Measurements from ENCODE around the gene RPS3. TPM values are rescaled to one million over a fixed set of nuclear protein-coding genes. Genes with fewer than 3 reads are reported as not detected.

Gene RPS3
- total and polyA plus RNA-seq, 12 donors: 776 to 2,024 (median 1,374) TPM

DNA sequence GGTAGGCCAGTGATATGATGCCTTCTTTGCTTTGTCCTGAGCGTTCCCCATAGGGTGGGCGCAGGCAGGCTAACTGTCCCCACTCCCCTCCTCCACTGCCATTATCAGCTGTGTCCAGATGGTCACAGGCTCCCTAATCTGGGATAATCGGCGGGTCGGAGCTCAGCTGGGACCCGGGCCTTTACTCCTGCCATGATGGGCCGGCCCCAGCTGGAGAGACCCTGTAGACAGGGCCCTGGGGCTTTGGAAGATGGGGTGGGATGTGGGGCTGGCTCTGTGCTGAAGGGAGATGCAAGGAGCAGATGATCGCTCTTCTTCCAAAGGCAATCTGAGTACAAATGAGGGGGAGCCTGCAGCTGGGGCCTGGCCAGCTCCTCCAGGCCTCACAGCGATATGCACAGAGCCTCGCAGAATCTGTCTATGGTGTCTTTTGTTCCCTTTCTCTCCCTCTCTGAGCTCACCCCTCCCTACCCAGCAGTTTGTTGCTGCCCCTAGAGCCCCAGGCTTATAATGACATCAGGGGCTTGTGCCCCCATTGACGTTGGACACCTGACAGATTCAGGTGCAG, 21.8 kb downstream of the RPS3 start:
- H3K9me3 ChIP-seq (replicated peaks in 1 of 3): no peaks in the 10 kb centered on the region
- intact Hi-C loops (cut with DNase I): no loop called here
- H3K36me3 ChIP-seq (replicated peaks in 1 of 2): no peaks in the 10 kb centered on the region
- H3K27ac ChIP-seq: peak overlapping the region in 1 of 5 donors; percentile 21
- no peaks in the 10 kb centered on the region for H3K4me1 ChIP-seq (replicated peaks in 1 of 2)
- H3K4me3 ChIP-seq: no peak overlapping the region
- DNase-seq: no peak
- 72 to 93% (median 87%) methylated on average over 5 to 11 of the region's 11 CpGs for WGBS, 4 donors
- no peaks in the 10 kb centered on the region for H3K27me3 ChIP-seq
- no peak for TF ChIP-seq POLR2A (IDR thresholded peaks at IDR 0.05)
- TF ChIP-seq, protein P1, sequence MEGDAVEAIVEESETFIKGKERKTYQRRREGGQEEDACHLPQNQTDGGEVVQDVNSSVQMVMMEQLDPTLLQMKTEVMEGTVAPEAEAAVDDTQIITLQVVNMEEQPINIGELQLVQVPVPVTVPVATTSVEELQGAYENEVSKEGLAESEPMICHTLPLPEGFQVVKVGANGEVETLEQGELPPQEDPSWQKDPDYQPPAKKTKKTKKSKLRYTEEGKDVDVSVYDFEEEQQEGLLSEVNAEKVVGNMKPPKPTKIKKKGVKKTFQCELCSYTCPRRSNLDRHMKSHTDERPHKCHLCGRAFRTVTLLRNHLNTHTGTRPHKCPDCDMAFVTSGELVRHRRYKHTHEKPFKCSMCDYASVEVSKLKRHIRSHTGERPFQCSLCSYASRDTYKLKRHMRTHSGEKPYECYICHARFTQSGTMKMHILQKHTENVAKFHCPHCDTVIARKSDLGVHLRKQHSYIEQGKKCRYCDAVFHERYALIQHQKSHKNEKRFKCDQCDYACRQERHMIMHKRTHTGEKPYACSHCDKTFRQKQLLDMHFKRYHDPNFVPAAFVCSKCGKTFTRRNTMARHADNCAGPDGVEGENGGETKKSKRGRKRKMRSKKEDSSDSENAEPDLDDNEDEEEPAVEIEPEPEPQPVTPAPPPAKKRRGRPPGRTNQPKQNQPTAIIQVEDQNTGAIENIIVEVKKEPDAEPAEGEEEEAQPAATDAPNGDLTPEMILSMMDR (IDR thresholded peaks at IDR 0.05): no peak

DNA sequence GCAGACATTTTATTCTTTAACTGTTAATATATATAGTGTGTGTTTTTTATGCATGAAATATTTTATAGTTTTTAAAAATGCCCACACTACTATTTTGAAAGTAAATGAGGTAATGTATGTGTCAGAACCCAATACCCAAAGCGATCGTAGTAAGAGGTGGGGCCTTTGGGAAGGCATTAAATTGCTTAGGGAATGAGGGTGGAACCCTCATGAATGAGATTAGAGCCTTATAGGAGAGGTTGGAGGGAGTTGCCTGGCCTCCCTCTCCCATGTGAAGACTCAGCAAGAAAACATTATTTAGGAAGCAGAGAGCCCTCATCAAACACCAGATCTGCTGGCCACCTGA, 22.6 kb downstream of the RPS3 start:
- H3K36me3 ChIP-seq (replicated peaks in 1 of 2): no peaks in the 10 kb centered on the region
- DNase-seq: no peak
- H3K4me3 ChIP-seq: no peak overlapping the region
- no peak overlapping the region for H3K27ac ChIP-seq
- no peaks in the 10 kb centered on the region for H3K9me3 ChIP-seq (replicated peaks in 1 of 3)
- TF ChIP-seq POLR2A (IDR thresholded peaks at IDR 0.05): no peak
- TF ChIP-seq, protein P1 (IDR thresholded peaks at IDR 0.05): no peak
- 89 to 94% (median 91%) methylated on average over 2 of the region's 2 CpGs for WGBS, 4 donors
- H3K27me3 ChIP-seq: no peaks in the 10 kb centered on the region
- intact Hi-C loops (cut with DNase I): no loop called here
- no peaks in the 10 kb centered on the region for H3K4me1 ChIP-seq (replicated peaks in 1 of 2)

DNA sequence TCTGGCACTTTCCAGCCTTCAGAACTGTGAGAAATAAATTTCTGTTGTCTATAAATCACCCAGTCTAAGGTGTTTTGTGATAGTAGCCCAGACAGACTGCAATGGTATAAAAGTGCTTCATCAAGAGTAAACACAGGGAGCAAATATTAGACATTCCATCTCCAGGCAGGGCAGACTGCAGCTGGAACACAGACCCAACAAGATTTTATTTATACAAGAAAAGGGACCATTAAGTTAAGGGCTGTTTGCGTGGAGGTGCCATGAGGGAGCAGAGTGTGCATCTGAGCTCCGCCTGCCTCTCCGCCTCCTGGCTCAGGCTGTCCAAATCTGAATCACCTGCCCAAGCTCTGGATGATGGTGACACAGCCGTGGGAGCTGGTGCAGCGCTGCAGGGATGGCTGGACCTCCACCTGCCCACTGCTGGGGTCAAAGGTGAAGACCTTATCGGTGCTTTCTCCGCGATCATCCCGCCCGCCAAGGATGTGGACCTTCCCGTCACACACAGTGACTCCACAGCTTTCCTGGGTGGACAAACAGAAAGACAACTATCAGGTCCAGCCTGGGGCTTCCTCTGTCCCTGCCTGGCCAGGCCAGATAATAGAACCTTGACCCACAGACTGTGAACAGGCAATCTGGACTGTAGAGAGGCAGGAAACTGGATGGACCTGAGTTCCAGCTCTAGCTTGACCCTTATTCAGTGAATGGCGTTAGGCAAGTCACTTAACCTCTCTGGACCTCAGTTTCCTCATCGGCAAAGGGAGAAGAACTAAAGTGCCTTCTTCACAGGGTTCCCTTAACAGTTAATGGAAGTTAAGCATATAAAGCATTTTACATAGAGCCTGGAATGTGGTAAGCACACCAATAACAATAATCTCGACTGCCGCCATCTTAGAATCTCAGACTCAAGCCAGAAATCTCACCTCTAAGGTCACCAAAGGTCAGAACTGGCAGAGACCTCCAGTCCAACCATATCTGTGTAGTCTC, 23.2 kb downstream of the RPS3 start:
- intact Hi-C loops (cut with DNase I): no loop called here
- Histone ChIP-seq H3K4me3 (no peak overlapping the region), H3K27ac (no peak overlapping the region), H3K4me1 (replicated peaks in 1 of 2) (no peaks in the 10 kb centered on the region), H3K9me3 (replicated peaks in 1 of 3) (no peaks in the 10 kb centered on the region), H3K27me3 (no peaks in the 10 kb centered on the region), H3K36me3 (replicated peaks in 1 of 2) (no peaks in the 10 kb centered on the region)
- 85 to 90% (median 88%) methylated on average over 11 to 15 of the region's 15 CpGs for WGBS, 4 donors
- DNase-seq: no peak
- TF ChIP-seq, protein P1 (IDR thresholded peaks at IDR 0.05): no peak
- no peak for TF ChIP-seq POLR2A (IDR thresholded peaks at IDR 0.05)

DNA sequence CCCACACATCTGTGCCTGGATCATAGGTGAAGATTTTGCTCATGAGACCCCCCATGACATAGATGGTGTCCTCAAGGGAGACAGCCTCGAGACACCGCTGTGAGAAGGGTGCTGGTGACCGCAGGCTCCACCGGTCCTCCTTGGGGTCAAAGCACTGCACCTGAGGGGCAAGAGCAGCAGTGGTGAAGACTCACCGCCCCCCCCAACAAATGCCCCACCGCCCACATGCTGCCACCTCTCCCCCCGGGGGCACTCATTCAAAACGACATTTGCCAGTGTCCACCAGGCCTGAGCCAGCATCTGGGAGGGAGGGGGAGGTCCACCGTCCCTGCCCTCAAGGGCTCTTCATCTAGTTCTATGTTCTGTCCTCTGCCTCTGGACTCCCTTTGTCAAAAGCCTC, 24.4 kb downstream of the RPS3 start:
- Histone ChIP-seq H3K9me3 (replicated peaks in 1 of 3) (no peaks in the 10 kb centered on the region), H3K36me3 (replicated peaks in 1 of 2) (no peaks in the 10 kb centered on the region), H3K4me3 (no peak overlapping the region), H3K27ac (no peak overlapping the region), H3K4me1 (replicated peaks in 1 of 2) (no peaks in the 10 kb centered on the region), H3K27me3 (no peaks in the 10 kb centered on the region)
- intact Hi-C loops (cut with DNase I): no loop called here
- TF ChIP-seq, protein P1 (IDR thresholded peaks at IDR 0.05): no peak
- TF ChIP-seq POLR2A (IDR thresholded peaks at IDR 0.05): no peak
- 77 to 92% (median 80%) methylated on average over 4 to 9 of the region's 9 CpGs for WGBS, 4 donors
- DNase-seq: no peak
